Heart left ventricle (tissue), 16 donors: ENCODE results near the gene P2RX6. TPM values are rescaled to one million over a fixed set of nuclear protein-coding genes. Genes with fewer than 3 reads are reported as not detected.

Source experiments
- ATAC-seq, 4 donors: fragments of 200-7000 bp; cut with Tn5 transposase; one replicate each; pipeline ENCODE4 v1.9.1; 2020 to 2022; ENCODE audit warnings: moderate library complexity in 4 of 4, mild to moderate bottlenecking in 3 of 4, moderate number of reproducible peaks in 1 of 4
- DNase-seq, 5 donors: peaks; one replicate each; pipeline ENCODE4 v3.0.0-alpha.2; 2020
- H3K27ac ChIP-seq, 12 donors: fragments of 200-600 bp; sonication (generic) in 4 of 12; one replicate each; pipeline versions ENCODE4 v1.5.0 to v1.8.0; 2016 to 2022; ENCODE audit warnings: mild to moderate bottlenecking in 2 of 12
- H3K27me3 ChIP-seq, 9 donors: fragments of 200-600 bp; sonication (generic) in 2 of 9; one replicate each; pipeline versions ENCODE4 v1.5.1 to v1.8.0; 2016 to 2022; ENCODE audit warnings: mild to moderate bottlenecking in 3 of 9
- H3K36me3 ChIP-seq, 9 donors: fragments of 200-600 bp; sonication (generic) in 2 of 9; one replicate each; pipeline versions ENCODE4 v1.5.0 to v1.8.0; 2018 to 2022; ENCODE audit warnings: mild to moderate bottlenecking in 2 of 9
- H3K4me1 ChIP-seq, 12 donors: fragments of 200-600 bp; sonication (generic) in 4 of 12; one replicate each; pipeline versions ENCODE4 v1.5.0 to v1.8.0; 2016 to 2022; ENCODE audit warnings: mild to moderate bottlenecking in 3 of 12
- H3K4me3 ChIP-seq, 12 donors: fragments of 200-600 bp; sonication (generic) in 4 of 12; one replicate each; pipeline versions ENCODE4 v1.5.0 to v1.8.0; 2017 to 2022; ENCODE audit warnings: mild to moderate bottlenecking in 9 of 12, moderate library complexity in 4 of 12
- H3K9me3 ChIP-seq, 12 donors: fragments of 200-600 bp; sonication (generic) in 4 of 12; one replicate each; pipeline versions ENCODE4 v1.5.0 to v1.8.0; 2016 to 2022; ENCODE audit warnings: mild to moderate bottlenecking in 1 of 12
- CTCF ChIP-seq, 12 donors: fragments of 200-600 bp; sonication (generic) in 4 of 12; IDR thresholded peaks; one replicate each; pipeline versions ENCODE4 v1.5.0 to v1.8.0; 2018 to 2022; ENCODE audit warnings: antibody characterized with exemption in 12 of 12, mild to moderate bottlenecking in 5 of 12
- POLR2A ChIP-seq, 2 donors: fragments of 450-650 bp; IDR thresholded peaks; one replicate each; pipeline ENCODE4 v1.6.1; 2017; ENCODE audit warnings: antibody characterized with exemption in 2 of 2, mild to moderate bottlenecking in 2 of 2, moderate library complexity in 2 of 2
- WGBS, 4 donors: extraction: QIAGEN DNeasy Blood & Tissue Kit in 2 of 4; methylation state at CpG; one replicate each; pipeline versions ENCODE4 v1.1.5 to v1.1.7; 2013 to 2018; 5-methylcytosine and 5-hydroxymethylcytosine counted together
- intact Hi-C, 10 donors: fragments of 100-400 bp; cut with DNase I; formaldehyde crosslinking; loops; one replicate each; pipeline versions ENCODE4 v1.11.1 to v1.14.2; 2022
- polyA plus RNA-seq, 2 donors: library from polyadenylated mRNA; stranded (reverse); fragments of 200-250 nt; gene quantifications; one replicate each; pipeline ENCODE4 v1.2.3, GENCODE V29; 2013
- total RNA-seq, 9 donors: library from RNA; depleted of rRNA in 2 of 9; stranded (reverse); fragments of >200 nt in 2 of 9; fragmentation: NEBNext Ultra II Directional in 3 of 9; extraction: Animal tissue kit (Norgen Biotek cat#: 25700) in 3 of 9; gene quantifications; one replicate each; pipeline versions ENCODE4 v1.1.0 to v1.2.4, GENCODE V29; 2016 to 2023
- donor health status: ischemic (EF 13 %, LVEDD 7.1; RV severe dilation, severe dysfunction).
- donor health status: healthy with polysubstance abuse.
- donor health status: DM: no; HTN: yes; CAD: no.
- donor health status: DM: no; HTN: no; CAD: no.
- donor health status: ischemic (EF 25% LVEDD 6.9; RV normal size, moderate dysfunction).
- donor health status: ischemic (EF 25% LVEDD 5.7; RV mildly dilated, moderate dysfunction).
- donor health status: healthy.
- donor health status: DM: yes; HTN: yes; CAD: no.
- donor health status: ischemic (EF 35%, LVEDD 5.7; RV mildly dilated, moderate dysfunction).
- donor health status: nonischemic (EF 11% LVEDD 7.7; RV severe dilation, severe dysfunction).
- donor health status: DM: yes; HTN: yes; CAD: no.
- donor health status: PGD.
- donor health status: ischemic (EF 29% LVEDD 5.4; RV normal size, mild dysfunction).
- donor health status: nonischemic (EF 23%, LVEDD 6.1; RV moderate dilation, normal function).

Gene P2RX6
- total and polyA plus RNA-seq, 11 donors = 0.06 to 4.8 (median 1.5) TPM

DNA sequence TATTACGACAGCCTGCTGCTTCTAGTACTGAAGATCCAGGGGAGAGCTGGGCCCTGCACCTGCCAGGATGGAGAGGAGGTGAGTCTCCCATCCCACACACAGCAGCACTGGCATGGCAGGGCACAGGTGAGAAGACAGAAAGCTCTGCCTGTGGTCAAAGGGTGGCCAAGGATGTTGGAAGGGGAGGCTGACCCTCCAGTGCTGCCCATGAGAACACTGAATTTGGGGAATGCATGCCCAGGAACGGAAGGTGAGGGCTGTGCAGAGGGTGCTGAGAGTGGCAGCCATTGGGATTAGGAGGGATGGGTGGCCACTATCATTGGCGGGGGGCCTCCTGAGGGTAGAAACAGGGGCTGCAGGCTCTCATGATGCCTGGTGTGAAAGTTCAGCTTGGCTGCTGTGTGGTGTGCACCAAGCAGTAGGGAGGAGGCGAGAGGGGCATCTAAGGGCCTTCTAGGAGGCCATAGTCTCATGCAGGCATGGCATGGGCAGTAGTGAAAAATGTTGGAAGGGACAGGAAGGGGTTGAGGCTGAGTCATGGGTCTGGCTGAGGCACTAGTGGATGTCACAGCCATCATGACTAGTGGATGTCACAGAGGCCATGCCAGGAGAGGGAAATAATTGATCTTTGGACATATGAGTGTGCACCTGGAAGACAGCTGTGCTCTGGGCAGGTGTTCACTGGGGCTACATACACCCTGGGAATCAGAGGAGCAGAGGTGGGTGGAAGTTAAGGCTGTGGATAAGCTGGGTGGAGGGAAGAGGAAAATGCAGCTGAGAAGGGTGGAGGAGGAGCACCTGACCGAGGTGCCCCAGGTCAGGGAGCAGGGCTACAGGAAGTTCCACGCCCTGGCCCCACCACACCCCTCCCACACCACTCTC lies 28.3 kb downstream of the P2RX6 start:
- WGBS, 4 donors = 83 to 89% (median 87%) methylated on average over 5 to 6 of the region's 6 CpGs
- Histone ChIP-seq H3K9me3 (no peaks in the 10 kb centered on the region), H3K4me1 (peaks cover 0 to 22% (median 10%) of the 10 kb centered on the region in 12 donors), H3K27ac (no peak overlapping the region), H3K36me3 (no peaks in the 10 kb centered on the region), H3K27me3 (no peaks in the 10 kb centered on the region), H3K4me3 (no peak overlapping the region)
- intact Hi-C loops = no loop called here
- TF ChIP-seq CTCF (IDR thresholded peaks at IDR 0.05) (no peak), POLR2A (IDR thresholded peaks at IDR 0.05) (no peak)
- ATAC-seq = no peak
- peak in 1 of 5 donors; percentile 13 for DNase-seq

DNA sequence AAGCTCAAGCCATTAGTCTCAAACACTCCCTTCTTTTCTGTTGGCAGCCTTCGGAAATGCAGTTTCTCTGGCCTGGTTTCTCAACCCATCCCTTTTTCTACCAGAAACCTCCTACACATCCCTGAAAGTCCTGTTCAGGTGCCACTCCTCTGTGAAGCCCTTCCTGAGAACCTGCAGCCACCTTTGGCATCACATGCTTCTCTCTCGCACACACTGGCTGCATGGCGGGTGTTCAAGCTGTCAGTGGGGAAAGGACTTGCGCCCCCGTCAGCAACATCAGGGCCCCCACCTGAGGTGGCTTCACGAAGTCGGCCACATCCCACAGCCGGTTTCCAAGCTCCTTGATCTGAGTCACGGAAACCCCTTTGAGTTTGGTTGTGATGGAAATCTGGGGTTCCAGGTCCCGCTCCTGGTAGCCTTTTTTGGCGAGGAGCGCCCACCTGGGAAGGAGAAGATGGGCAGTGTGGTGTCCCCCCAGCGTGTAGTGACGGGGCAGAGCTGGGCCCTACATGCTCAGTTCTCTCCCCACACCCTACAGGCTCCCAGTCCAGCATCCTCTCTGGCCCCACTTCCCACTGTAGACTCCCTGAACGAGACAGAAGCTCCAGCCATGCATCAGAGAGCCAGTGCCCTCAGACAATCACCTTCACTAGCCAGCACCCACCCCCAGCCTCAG lies 29.0 kb downstream of the P2RX6 start:
- peak in 1 of 5 donors; percentile 11 for DNase-seq
- intact Hi-C loops = no loop called here
- Histone ChIP-seq H3K4me3 (peak overlapping the region in 2 of 12 donors; percentile 16 to 58), H3K9me3 (no peaks in the 10 kb centered on the region), H3K27me3 (no peaks in the 10 kb centered on the region), H3K4me1 (peaks cover 0 to 19% (median 7%) of the 10 kb centered on the region in 12 donors), H3K36me3 (no peaks in the 10 kb centered on the region), H3K27ac (no peak overlapping the region)
- no peak for ATAC-seq
- 89 to 94% (median 91%) methylated on average over 13 to 15 of the region's 15 CpGs for WGBS, 4 donors
- TF ChIP-seq POLR2A (IDR thresholded peaks at IDR 0.05) (no peak), CTCF (IDR thresholded peaks at IDR 0.05) (no peak)

DNA sequence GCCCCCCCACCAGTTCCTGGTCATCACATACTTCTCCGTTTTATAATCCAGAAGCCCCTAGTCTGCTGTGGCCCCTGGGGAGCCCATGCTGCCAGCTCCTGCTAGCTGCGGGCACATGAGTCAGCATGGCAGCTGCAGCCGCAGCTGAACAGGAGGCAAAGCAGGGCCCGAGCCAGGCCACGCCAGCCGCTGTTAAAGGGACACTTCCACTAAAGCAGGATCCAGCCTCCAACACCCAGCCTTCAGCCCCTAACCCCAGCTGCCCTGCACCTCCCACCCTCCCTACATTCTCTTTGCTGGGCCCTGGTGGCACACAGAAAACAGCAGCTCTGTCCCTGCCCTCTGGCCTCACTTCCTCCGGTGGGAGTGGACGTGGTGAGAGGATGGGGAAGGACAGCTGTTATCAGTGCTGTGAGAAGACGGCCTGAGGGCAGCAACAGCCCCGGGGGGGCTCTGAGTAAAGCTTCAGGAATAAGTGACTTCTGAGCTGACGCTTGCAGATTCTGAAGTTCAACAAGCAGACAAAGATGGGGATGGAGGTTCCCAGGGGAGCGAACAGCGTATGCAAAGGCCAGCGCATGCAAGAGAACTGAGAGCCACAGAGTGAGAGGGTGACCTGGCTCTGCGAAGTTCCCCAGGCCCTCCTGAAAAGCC lies 30.1 kb downstream of the P2RX6 start:
- TF ChIP-seq POLR2A (IDR thresholded peaks at IDR 0.05) = no peak
- TF ChIP-seq CTCF (IDR thresholded peaks at IDR 0.05) = no peak
- DNase-seq = peak in 1 of 5 donors; percentile 48
- Histone ChIP-seq H3K4me3 (peak overlapping the region; percentile 11 to 60 (median 54)), H3K36me3 (no peaks in the 10 kb centered on the region), H3K27ac (no peak overlapping the region), H3K27me3 (no peaks in the 10 kb centered on the region), H3K9me3 (no peaks in the 10 kb centered on the region), H3K4me1 (peaks cover 0 to 19% (median 7%) of the 10 kb centered on the region in 12 donors)
- ATAC-seq = peak; percentile 32 to 67 (median 57)
- intact Hi-C loops = loop anchor here in 1 of 10 donors (5.0 kb wide), 1 partner anchor 33 kb away; no protein-coding TSS in a partner anchor
- 12 to 18% (median 16%) methylated on average over 13 to 15 of the region's 15 CpGs for WGBS, 4 donors
